Measurements from ENCODE around the gene ANAPC7.

ANAPC7 gene

DNA sequence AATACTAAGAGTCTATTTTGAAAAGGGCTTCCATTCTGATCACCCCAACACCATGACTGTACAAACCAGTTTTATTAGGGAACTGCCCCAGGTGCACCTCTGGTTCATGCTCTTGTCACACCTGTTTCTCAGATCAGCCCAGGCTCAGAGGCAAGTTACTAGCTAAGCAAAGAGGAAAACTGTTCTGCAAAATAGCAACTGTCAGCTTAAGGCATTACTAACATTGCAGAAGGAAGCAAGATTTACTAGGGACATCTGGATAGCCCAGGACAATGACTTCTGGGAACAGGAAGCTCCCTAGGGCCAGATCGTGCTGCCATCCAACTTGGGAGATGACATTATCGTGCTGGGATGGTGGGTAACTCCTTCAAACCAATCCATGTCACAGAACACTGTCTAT, 30.1 kb downstream of the ANAPC7 start:
- ChIA-PET CTCF (interaction anchor here (0.9 to 1.5 kb wide), 2 partner anchors 15 to 32 kb away, joined by 3 read pairs; no protein-coding TSS in a partner anchor), POLR2A (no interaction called here)
- TF ChIP-seq, protein P1, sequence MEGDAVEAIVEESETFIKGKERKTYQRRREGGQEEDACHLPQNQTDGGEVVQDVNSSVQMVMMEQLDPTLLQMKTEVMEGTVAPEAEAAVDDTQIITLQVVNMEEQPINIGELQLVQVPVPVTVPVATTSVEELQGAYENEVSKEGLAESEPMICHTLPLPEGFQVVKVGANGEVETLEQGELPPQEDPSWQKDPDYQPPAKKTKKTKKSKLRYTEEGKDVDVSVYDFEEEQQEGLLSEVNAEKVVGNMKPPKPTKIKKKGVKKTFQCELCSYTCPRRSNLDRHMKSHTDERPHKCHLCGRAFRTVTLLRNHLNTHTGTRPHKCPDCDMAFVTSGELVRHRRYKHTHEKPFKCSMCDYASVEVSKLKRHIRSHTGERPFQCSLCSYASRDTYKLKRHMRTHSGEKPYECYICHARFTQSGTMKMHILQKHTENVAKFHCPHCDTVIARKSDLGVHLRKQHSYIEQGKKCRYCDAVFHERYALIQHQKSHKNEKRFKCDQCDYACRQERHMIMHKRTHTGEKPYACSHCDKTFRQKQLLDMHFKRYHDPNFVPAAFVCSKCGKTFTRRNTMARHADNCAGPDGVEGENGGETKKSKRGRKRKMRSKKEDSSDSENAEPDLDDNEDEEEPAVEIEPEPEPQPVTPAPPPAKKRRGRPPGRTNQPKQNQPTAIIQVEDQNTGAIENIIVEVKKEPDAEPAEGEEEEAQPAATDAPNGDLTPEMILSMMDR (IDR thresholded peaks at IDR 0.05; ENCODE audit: insufficient read depth, low read length, missing control alignments): no peak
- DNase-seq (ENCODE audit: low read depth, low spot score): no peak
- H3K4me3 ChIP-seq (ENCODE audit: low read depth, low read length): no peak overlapping the region

GRCh38 chr12:110373025-110373424, 30.5 kb downstream of the ANAPC7 start:
- TF ChIP-seq, protein P1 (IDR thresholded peaks at IDR 0.05; ENCODE audit: insufficient read depth, low read length, missing control alignments): no peak
- ChIA-PET CTCF (interaction anchor here (0.9 to 1.5 kb wide), 2 partner anchors 15 to 32 kb away, joined by 3 read pairs; no protein-coding TSS in a partner anchor), POLR2A (no interaction called here)
- no peak overlapping the region for H3K4me3 ChIP-seq (ENCODE audit: low read depth, low read length)
- no peak for DNase-seq (ENCODE audit: low read depth, low spot score)

DNA sequence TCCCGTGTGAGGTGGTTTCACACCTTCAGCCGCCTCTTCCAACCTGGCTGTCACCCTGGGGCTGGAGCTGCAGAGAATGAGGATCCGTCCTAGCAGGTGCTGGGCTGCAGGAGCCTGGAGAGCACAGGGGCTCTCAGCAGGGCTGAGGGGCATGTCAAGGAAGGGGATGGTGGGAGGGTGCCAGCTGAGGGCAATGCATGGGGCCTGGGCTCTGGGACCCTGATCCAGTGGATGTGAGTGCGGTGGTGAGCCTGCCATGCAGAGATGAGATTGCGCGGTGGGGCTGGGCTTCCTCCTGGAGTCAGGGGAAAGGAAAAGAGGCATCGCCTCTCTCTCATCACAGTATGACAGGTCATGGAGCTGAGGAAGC, 31.5 kb downstream of the ANAPC7 start:
- POLR2A ChIA-PET: interaction anchor here (0.7 kb wide), 1 partner anchor 52 kb away, joined by 3 read pairs; no protein-coding TSS in a partner anchor
- CTCF ChIA-PET: interaction anchor here (0.7 to 1.5 kb wide), 4 partner anchors 10 to 272 kb away, joined by 3 to 4 read pairs (median 3); no protein-coding TSS in a partner anchor
- TF ChIP-seq, protein P1 (IDR thresholded peaks at IDR 0.05; ENCODE audit: insufficient read depth, low read length, missing control alignments): no peak
- DNase-seq (ENCODE audit: low read depth, low spot score): no peak
- H3K4me3 ChIP-seq (ENCODE audit: low read depth, low read length): no peak overlapping the region

- TF ChIP-seq, protein P1 (IDR thresholded peaks at IDR 0.05; ENCODE audit: insufficient read depth, low read length, missing control alignments): no peak
- DNase-seq (ENCODE audit: low read depth, low spot score): no peak
- CTCF ChIA-PET: interaction anchor here (0.7 to 1.5 kb wide), 5 partner anchors 10 to 272 kb away, joined by 3 to 4 read pairs (median 3); no protein-coding TSS in a partner anchor
Measured at GRCh38 chr12:110371408-110372055, 32.0 kb downstream of the ANAPC7 start.

GRCh38 chr12:110370732-110371231, 32.7 kb downstream of the ANAPC7 start:
- POLR2A ChIA-PET: interaction anchor here (0.6 kb wide), 1 partner anchor 79 kb away, joined by 3 read pairs; the partner anchor contains the start of gene ARPC3
- TF ChIP-seq, protein P1 (IDR thresholded peaks at IDR 0.05; ENCODE audit: insufficient read depth, low read length, missing control alignments): peak; percentile 12
- no peak for DNase-seq (ENCODE audit: low read depth, low spot score)
- CTCF ChIA-PET: interaction anchor here (0.8 kb wide), 1 partner anchor 12 kb away, joined by 4 read pairs; no protein-coding TSS in a partner anchor
- H3K4me3 ChIP-seq (ENCODE audit: low read depth, low read length): no peak overlapping the region

More at GRCh38 chr12:110371408-110372055, 32.0 kb downstream of the ANAPC7 start:
- H3K4me3 ChIP-seq (ENCODE audit: low read depth, low read length): no peak overlapping the region
- POLR2A ChIA-PET: no interaction called here

GRCh38 chr12:110369992-110370391, 33.5 kb downstream of the ANAPC7 start:
- TF ChIP-seq, protein P1 (IDR thresholded peaks at IDR 0.05; ENCODE audit: insufficient read depth, low read length, missing control alignments): no peak
- DNase-seq (ENCODE audit: low read depth, low spot score): no peak
- ChIA-PET POLR2A (no interaction called here), CTCF (no interaction called here)
- H3K4me3 ChIP-seq (ENCODE audit: low read depth, low read length): no peak overlapping the region

Data from AG04449 (cell line).